Measurements from ENCODE around the gene CD300A. TPM values are rescaled to one million over a fixed set of nuclear protein-coding genes. Genes with fewer than 3 reads are reported as not detected.
"Not testable (repeated sequence)": the region's sequence is repeated elsewhere in the genome, so short reads cannot be mapped to it uniquely, and the experiment has no call there.

The CD300A gene
- total and polyA plus RNA-seq, 12 donors, result 1.6 to 26.6 (median 12.8) TPM

DNA sequence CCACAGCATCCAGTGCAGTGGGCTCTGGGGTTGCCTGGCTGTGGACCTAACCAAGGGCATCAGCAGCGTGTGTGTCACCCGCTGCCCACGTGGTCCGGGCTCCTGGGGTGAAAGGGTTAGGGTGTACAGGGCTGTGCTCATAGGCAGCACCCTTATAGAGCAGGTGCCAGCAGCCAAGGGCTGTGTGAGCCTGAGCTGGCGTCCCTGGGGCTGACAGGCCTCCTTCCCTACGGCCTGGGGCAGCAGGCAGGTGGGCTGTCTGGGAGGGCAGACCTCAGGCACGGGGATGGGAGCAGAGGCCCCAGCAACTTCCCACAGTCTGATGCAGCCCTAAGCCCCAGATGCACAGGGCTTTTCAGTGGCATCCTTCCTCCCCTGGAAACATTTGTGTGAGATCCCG lies 13.9 kb downstream of the CD300A start:
- Histone ChIP-seq H3K36me3 (replicated peaks in 1 of 2) (no peaks in the 10 kb centered on the region), H3K27ac (no peak overlapping the region), H3K4me3 (no peak overlapping the region), H3K27me3 (peaks cover 3% of the 10 kb centered on the region), H3K9me3 (replicated peaks in 1 of 3) (no peaks in the 10 kb centered on the region), H3K4me1 (replicated peaks in 1 of 2) (no peaks in the 10 kb centered on the region)
- TF ChIP-seq POLR2A (IDR thresholded peaks at IDR 0.05), result no peak
- WGBS, 4 donors, result 67 to 90% (median 73%) methylated on average over 5 to 8 of the region's 8 CpGs
- intact Hi-C loops (cut with DNase I), result no loop called here
- no peak for DNase-seq

DNA sequence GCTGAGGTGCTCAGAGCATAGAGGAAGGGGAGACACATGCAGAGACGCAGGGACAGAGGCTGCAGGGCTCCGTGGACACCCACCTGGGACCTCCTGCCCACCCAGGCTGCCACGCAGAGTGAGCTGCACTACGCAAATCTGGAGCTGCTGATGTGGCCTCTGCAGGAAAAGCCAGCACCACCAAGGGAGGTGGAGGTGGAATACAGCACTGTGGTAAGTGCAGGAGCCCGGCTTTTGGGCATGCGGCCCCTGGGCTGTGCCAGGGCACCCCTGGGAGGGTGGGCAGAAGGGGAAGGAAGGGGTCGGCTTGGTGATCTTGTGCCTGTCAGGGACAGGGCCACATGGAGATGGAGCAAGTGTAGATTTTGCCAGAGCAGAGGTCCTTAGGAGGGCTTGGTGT lies 15.2 kb downstream of the CD300A start:
- intact Hi-C loops (cut with DNase I), result no loop called here
- no peak for TF ChIP-seq POLR2A (IDR thresholded peaks at IDR 0.05)
- TF ChIP-seq, protein P1, sequence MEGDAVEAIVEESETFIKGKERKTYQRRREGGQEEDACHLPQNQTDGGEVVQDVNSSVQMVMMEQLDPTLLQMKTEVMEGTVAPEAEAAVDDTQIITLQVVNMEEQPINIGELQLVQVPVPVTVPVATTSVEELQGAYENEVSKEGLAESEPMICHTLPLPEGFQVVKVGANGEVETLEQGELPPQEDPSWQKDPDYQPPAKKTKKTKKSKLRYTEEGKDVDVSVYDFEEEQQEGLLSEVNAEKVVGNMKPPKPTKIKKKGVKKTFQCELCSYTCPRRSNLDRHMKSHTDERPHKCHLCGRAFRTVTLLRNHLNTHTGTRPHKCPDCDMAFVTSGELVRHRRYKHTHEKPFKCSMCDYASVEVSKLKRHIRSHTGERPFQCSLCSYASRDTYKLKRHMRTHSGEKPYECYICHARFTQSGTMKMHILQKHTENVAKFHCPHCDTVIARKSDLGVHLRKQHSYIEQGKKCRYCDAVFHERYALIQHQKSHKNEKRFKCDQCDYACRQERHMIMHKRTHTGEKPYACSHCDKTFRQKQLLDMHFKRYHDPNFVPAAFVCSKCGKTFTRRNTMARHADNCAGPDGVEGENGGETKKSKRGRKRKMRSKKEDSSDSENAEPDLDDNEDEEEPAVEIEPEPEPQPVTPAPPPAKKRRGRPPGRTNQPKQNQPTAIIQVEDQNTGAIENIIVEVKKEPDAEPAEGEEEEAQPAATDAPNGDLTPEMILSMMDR (IDR thresholded peaks at IDR 0.05), result no peak
- no peaks in the 10 kb centered on the region for H3K4me1 ChIP-seq (replicated peaks in 1 of 2)
- H3K4me3 ChIP-seq, result no peak overlapping the region
- no peak overlapping the region for H3K27ac ChIP-seq
- H3K9me3 ChIP-seq (replicated peaks in 1 of 3), result no peaks in the 10 kb centered on the region
- no peak for DNase-seq
- peaks cover 3% of the 10 kb centered on the region for H3K27me3 ChIP-seq
- WGBS, 4 donors, result 65 to 88% (median 75%) methylated on average over 6 to 7 of the region's 7 CpGs
- no peaks in the 10 kb centered on the region for H3K36me3 ChIP-seq (replicated peaks in 1 of 2)

- Histone ChIP-seq H3K27me3 (peaks cover 3% of the 10 kb centered on the region), H3K9me3 (replicated peaks in 1 of 3) (no peaks in the 10 kb centered on the region), H3K4me1 (replicated peaks in 1 of 2) (no peaks in the 10 kb centered on the region), H3K27ac (no peak overlapping the region), H3K4me3 (no peak overlapping the region), H3K36me3 (replicated peaks in 1 of 2) (no peaks in the 10 kb centered on the region)
- DNase-seq, result no peak
- TF ChIP-seq, protein P1 (IDR thresholded peaks at IDR 0.05), result no peak
- no peak for TF ChIP-seq POLR2A (IDR thresholded peaks at IDR 0.05)
- intact Hi-C loops (cut with DNase I), result no loop called here
- WGBS, 4 donors, result 53 to 67% (median 64%) methylated on average over 5 to 9 of the region's 9 CpGs
Measured at GRCh38 chr17:74484066-74484465, 17.6 kb downstream of the CD300A start.

DNA sequence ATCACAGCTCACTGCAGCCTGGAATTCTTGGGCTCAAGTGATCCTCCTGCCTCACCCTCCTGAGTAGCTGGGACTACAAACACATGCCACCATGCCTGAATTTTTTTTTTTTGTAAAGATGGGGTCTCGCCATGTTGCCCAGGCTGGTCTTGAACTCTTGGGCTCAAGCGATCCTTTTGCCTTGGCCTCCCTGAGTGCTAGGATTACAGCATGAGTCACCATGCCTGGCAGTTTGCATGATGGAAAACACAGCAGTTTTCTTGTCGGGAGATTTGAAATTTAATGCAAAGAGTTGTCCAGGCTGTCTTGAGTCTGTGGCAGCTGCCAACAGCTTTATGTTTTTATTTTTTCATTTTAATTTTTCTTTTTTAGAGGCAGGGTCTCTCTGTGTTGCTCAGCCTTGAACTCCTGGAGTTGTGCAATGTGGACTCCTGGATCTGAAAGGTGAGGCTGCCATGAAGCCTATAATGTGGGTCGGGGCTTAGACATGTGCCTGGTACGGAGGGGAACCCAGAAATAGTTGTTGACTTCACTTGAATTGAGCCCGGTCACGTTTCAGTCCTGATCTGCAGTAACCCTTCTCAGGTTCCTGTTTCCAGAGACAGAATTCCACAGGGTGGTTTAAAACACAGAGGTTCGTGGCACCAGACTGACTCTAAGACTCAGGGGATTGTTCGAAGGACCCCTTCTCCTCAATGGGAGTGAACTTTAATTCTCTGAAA lies 18.7 kb downstream of the CD300A start:
- no peak for TF ChIP-seq POLR2A (IDR thresholded peaks at IDR 0.05)
- TF ChIP-seq, protein P1 (IDR thresholded peaks at IDR 0.05), result no peak
- DNase-seq, result peak in 1 of 7 donors; percentile 14
- H3K4me3 ChIP-seq, result no peak overlapping the region
- no peaks in the 10 kb centered on the region for H3K36me3 ChIP-seq (replicated peaks in 1 of 2)
- H3K4me1 ChIP-seq (replicated peaks in 1 of 2), result no peaks in the 10 kb centered on the region
- intact Hi-C loops (cut with DNase I), result no loop called here
- H3K9me3 ChIP-seq (replicated peaks in 1 of 3), result no peaks in the 10 kb centered on the region
- 46 to 60% (median 59%) methylated on average over 9 of the region's 9 CpGs for WGBS, 4 donors
- peaks cover 3% of the 10 kb centered on the region for H3K27me3 ChIP-seq
- no peak overlapping the region for H3K27ac ChIP-seq

DNA sequence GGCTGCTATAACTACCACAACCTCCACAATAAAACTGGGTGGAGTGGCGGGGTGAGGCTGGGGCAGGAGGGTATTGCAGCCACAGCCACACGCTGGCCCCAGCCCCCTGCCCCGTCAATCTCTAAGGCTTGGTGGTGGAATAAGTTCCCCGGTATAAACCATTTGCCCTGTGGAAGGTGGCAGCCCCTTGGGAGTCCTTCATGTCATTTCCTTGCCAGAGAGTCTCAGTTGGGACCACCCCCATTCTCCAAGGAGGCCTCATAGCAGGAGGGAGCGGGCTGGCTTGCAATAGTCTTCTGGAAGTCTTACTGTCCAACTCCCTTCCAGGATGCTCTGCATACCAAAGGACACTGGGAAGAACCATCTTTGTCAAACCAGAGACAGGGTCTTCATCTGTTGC lies 19.4 kb downstream of the CD300A start:
- no peak overlapping the region for H3K4me3 ChIP-seq
- intact Hi-C loops (cut with DNase I), result no loop called here
- H3K9me3 ChIP-seq (replicated peaks in 1 of 3), result no peaks in the 10 kb centered on the region
- no peaks in the 10 kb centered on the region for H3K36me3 ChIP-seq (replicated peaks in 1 of 2)
- TF ChIP-seq, protein P1 (IDR thresholded peaks at IDR 0.05), result no peak
- no peak for TF ChIP-seq POLR2A (IDR thresholded peaks at IDR 0.05)
- no peak overlapping the region for H3K27ac ChIP-seq
- no peaks in the 10 kb centered on the region for H3K4me1 ChIP-seq (replicated peaks in 1 of 2)
- peaks cover 3% of the 10 kb centered on the region for H3K27me3 ChIP-seq
- peak in 1 of 7 donors; percentile 15 for DNase-seq
- WGBS, 4 donors, result 81 to 90% (median 82%) methylated on average over 4 to 5 of the region's 5 CpGs

DNA sequence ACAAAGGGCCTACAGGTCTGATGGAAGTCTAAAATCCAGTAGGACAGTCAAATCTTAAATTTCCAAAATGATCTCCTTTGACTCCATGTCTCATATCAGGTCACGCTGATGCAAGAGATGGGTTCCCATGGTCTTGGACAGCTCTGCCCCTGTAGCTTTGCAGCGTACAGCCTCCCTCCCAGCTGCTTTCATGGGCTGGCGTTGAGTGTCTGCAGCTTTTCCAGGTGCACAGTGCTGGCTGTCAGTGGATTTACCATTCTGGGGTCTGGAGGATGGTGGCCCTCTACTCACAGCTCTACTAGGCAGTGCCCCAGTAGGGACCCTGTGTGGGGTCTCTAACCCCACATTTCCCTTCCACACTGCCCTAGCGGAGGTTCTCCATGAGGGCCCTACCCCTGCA lies 21.8 kb downstream of the CD300A start:
- H3K27ac ChIP-seq; DNase-seq; H3K9me3 ChIP-seq (replicated peaks in 1 of 3); H3K27me3 ChIP-seq; H3K4me1 ChIP-seq (replicated peaks in 1 of 2); H3K4me3 ChIP-seq; H3K36me3 ChIP-seq (replicated peaks in 1 of 2); intact Hi-C loops (cut with DNase I): not testable (repeated sequence)
- 91 to 97% (median 94%) methylated on average over 3 to 4 of the region's 4 CpGs for WGBS, 4 donors

All from adrenal gland (tissue), 12 donors.